Vagina (tissue), 2 donors: Measurements from ENCODE around the gene ZNF74.
"Not testable (repeated sequence)": the region's sequence is repeated elsewhere in the genome, so short reads cannot be mapped to it uniquely, and the experiment has no call there.

Source experiments
- POLR2A ChIP-seq, 2 donors: fragments of 450-650 bp; IDR thresholded peaks; one replicate each; pipeline ENCODE4 v1.6.1; 2017; ENCODE audit warnings: antibody characterized with exemption in 2 of 2, mild to moderate bottlenecking in 2 of 2, moderate library complexity in 2 of 2
- TF ChIP-seq, protein P1 (sequence below), 3 experiments: fragments of 450-650 bp in 2 of 3; fragments of 200-600 bp in 1 of 3; sonication (generic) in 1 of 3; IDR thresholded peaks; one replicate each; pipeline ENCODE4 v1.5.1; 2017 to 2019; ENCODE audit warnings: antibody characterized with exemption in 3 of 3, mild to moderate bottlenecking in 2 of 3, moderate library complexity in 2 of 3

DNA sequence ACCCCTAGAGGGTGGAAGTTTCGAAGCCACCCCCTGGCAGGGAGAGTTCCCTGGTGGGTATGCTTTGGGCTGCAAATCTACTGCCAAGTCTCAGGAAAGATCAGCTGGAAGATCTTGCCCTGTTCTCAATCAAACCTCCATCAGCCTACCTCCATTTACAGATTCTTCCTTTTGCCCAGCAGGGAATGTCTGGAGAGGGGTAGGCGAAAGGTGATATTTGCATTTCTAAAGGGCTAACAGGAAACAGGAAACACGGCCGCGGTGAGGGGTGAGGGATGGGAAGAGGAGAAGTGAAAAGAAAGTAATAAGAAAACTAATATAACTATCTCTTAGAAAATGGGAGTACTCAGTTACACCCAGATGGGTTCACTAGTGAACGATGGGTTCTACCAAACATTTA is 22.3 kb upstream of the ZNF74 start:
- TF ChIP-seq, protein P1, sequence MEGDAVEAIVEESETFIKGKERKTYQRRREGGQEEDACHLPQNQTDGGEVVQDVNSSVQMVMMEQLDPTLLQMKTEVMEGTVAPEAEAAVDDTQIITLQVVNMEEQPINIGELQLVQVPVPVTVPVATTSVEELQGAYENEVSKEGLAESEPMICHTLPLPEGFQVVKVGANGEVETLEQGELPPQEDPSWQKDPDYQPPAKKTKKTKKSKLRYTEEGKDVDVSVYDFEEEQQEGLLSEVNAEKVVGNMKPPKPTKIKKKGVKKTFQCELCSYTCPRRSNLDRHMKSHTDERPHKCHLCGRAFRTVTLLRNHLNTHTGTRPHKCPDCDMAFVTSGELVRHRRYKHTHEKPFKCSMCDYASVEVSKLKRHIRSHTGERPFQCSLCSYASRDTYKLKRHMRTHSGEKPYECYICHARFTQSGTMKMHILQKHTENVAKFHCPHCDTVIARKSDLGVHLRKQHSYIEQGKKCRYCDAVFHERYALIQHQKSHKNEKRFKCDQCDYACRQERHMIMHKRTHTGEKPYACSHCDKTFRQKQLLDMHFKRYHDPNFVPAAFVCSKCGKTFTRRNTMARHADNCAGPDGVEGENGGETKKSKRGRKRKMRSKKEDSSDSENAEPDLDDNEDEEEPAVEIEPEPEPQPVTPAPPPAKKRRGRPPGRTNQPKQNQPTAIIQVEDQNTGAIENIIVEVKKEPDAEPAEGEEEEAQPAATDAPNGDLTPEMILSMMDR (IDR thresholded peaks at IDR 0.05): not testable (repeated sequence)
- not testable (repeated sequence) for TF ChIP-seq POLR2A (IDR thresholded peaks at IDR 0.05)
